ENCODE data around the gene F12.

The F12 gene

GRCh38 chr5:177367981-177368868 lies 41.1 kb downstream of the F12 start:
- no peak overlapping the region for H3K4me2 ChIP-seq (ENCODE audit: low read length)
- H3K79me2 ChIP-seq (ENCODE audit: insufficient read depth, low read length) = no peaks in the 10 kb centered on the region
- no peak overlapping the region for H3K4me3 ChIP-seq (ENCODE audit: low read depth, low read length, poor library complexity, severe bottlenecking)
- peaks cover 34% of the 10 kb centered on the region for H3K4me1 ChIP-seq (ENCODE audit: insufficient read depth, low read length, severe bottlenecking)
- no peak overlapping the region for H3K27ac ChIP-seq (ENCODE audit: low read depth, low read length, poor library complexity, severe bottlenecking)
- no peak overlapping the region for H2AFZ ChIP-seq (ENCODE audit: low read length)
- H3K9me2 ChIP-seq (ENCODE audit: low read depth, low read length) = no peaks in the 10 kb centered on the region
- no peaks in the 10 kb centered on the region for H3K9me3 ChIP-seq (ENCODE audit: low read length)
- no peaks in the 10 kb centered on the region for H3F3A ChIP-seq (ENCODE audit: insufficient read depth, low read length)
- peaks cover 29% of the 10 kb centered on the region for H3K36me3 ChIP-seq (ENCODE audit: insufficient read depth, low read length)
- no peak for TF ChIP-seq CTCF (IDR thresholded peaks at IDR 0.05; ENCODE audit: low read length)
- no peak for TF ChIP-seq EZH2 (IDR thresholded peaks at IDR 0.05; ENCODE audit: borderline replicate concordance, low read length)
- H4K20me1 ChIP-seq (ENCODE audit: insufficient read depth, low read length) = no peaks in the 10 kb centered on the region
- H3K27me3 ChIP-seq (ENCODE audit: insufficient read depth, low read length) = no peaks in the 10 kb centered on the region
- no peak overlapping the region for H3K9ac ChIP-seq (ENCODE audit: low read length)

- H3K4me2 ChIP-seq (ENCODE audit: low read length) = no peak overlapping the region
- H3K4me3 ChIP-seq (ENCODE audit: low read depth, low read length, poor library complexity, severe bottlenecking) = no peak overlapping the region
- peaks cover 25% of the 10 kb centered on the region for H3K36me3 ChIP-seq (ENCODE audit: insufficient read depth, low read length)
- H3K27me3 ChIP-seq (ENCODE audit: insufficient read depth, low read length) = no peaks in the 10 kb centered on the region
- H3K79me2 ChIP-seq (ENCODE audit: insufficient read depth, low read length) = no peaks in the 10 kb centered on the region
- no peak overlapping the region for H3K27ac ChIP-seq (ENCODE audit: low read depth, low read length, poor library complexity, severe bottlenecking)
- TF ChIP-seq CTCF (IDR thresholded peaks at IDR 0.05; ENCODE audit: low read length) = no peak
- no peak for TF ChIP-seq EZH2 (IDR thresholded peaks at IDR 0.05; ENCODE audit: borderline replicate concordance, low read length)
- H3K9ac ChIP-seq (ENCODE audit: low read length) = no peak overlapping the region
- no peaks in the 10 kb centered on the region for H3K9me2 ChIP-seq (ENCODE audit: low read depth, low read length)
- peaks cover 42% of the 10 kb centered on the region for H3K4me1 ChIP-seq (ENCODE audit: insufficient read depth, low read length, severe bottlenecking)
- no peaks in the 10 kb centered on the region for H3F3A ChIP-seq (ENCODE audit: insufficient read depth, low read length)
- H2AFZ ChIP-seq (ENCODE audit: low read length) = no peak overlapping the region
- no peaks in the 10 kb centered on the region for H3K9me3 ChIP-seq (ENCODE audit: low read length)
- no peaks in the 10 kb centered on the region for H4K20me1 ChIP-seq (ENCODE audit: insufficient read depth, low read length)
Measured at GRCh38 chr5:177367323-177367848, 42.0 kb downstream of the F12 start.

- Histone ChIP-seq H3K9me2 (ENCODE audit: low read depth, low read length) (no peaks in the 10 kb centered on the region), H3K4me1 (ENCODE audit: insufficient read depth, low read length, severe bottlenecking) (peaks cover 48% of the 10 kb centered on the region), H4K20me1 (ENCODE audit: insufficient read depth, low read length) (no peaks in the 10 kb centered on the region), H3K9ac (ENCODE audit: low read length) (no peak overlapping the region; the same call in 1 of the 2 replicates), H3K36me3 (ENCODE audit: insufficient read depth, low read length) (peaks cover 19% of the 10 kb centered on the region), H3K27ac (ENCODE audit: low read depth, low read length, poor library complexity, severe bottlenecking) (no peak overlapping the region), H3K4me2 (ENCODE audit: low read length) (no peak overlapping the region), H3K4me3 (ENCODE audit: low read depth, low read length, poor library complexity, severe bottlenecking) (no peak overlapping the region), H3K9me3 (ENCODE audit: low read length) (no peaks in the 10 kb centered on the region), H3K27me3 (ENCODE audit: insufficient read depth, low read length) (no peaks in the 10 kb centered on the region), H3F3A (ENCODE audit: insufficient read depth, low read length) (no peaks in the 10 kb centered on the region), H3K79me2 (ENCODE audit: insufficient read depth, low read length) (no peaks in the 10 kb centered on the region), H2AFZ (ENCODE audit: low read length) (no peak overlapping the region)
- TF ChIP-seq CTCF (IDR thresholded peaks at IDR 0.05; ENCODE audit: low read length) = no peak
- no peak for TF ChIP-seq EZH2 (IDR thresholded peaks at IDR 0.05; ENCODE audit: borderline replicate concordance, low read length)
Measured at GRCh38 chr5:177366528-177367322, 42.6 kb downstream of the F12 start.

All from OCI-LY1 (cell line).